SKM-1 (cell line): ENCODE data around the gene MUC20.
"Not testable (repeated sequence)": the region's sequence is repeated elsewhere in the genome, so short reads cannot be mapped to it uniquely, and the experiment has no call there.

Experiments used
- DNase-seq: peaks from one replicate; lab custom pipeline; 2025; ENCODE audit not compliant: unreplicated experiment; lab: John Stamatoyannopoulos, UW

Gene MUC20

DNA sequence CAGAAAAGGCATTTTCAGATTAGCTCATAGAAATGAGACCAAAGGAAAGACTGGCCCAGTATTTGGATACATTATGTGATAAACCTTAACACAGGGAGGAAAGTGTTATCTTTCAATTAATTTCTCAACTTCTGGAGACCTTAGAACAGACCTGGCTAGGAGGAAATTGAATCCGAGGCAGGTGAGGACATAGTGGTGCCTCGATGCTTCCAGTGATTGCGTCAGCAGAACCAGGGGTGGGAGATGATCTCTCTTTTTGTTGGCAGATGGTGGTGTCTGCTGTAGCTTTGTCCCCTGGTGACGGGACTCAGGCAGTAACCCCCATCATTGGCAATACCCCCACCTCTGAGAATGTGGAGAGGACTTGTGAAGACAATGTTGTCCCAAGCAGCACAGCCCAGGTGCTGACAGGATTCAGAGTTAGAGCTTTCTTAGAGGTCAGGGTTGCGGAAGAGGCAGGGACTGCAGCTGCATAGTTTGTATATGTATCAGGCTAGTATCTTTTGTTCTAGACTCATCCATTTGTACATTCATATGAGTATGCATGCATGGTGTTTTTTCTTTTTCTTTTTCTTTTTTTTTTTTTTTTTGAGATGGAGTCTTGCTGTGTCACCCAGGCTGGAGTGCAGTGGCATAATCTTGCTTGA lies 27.9 kb upstream of the MUC20 start:
- no peak for DNase-seq

DNA sequence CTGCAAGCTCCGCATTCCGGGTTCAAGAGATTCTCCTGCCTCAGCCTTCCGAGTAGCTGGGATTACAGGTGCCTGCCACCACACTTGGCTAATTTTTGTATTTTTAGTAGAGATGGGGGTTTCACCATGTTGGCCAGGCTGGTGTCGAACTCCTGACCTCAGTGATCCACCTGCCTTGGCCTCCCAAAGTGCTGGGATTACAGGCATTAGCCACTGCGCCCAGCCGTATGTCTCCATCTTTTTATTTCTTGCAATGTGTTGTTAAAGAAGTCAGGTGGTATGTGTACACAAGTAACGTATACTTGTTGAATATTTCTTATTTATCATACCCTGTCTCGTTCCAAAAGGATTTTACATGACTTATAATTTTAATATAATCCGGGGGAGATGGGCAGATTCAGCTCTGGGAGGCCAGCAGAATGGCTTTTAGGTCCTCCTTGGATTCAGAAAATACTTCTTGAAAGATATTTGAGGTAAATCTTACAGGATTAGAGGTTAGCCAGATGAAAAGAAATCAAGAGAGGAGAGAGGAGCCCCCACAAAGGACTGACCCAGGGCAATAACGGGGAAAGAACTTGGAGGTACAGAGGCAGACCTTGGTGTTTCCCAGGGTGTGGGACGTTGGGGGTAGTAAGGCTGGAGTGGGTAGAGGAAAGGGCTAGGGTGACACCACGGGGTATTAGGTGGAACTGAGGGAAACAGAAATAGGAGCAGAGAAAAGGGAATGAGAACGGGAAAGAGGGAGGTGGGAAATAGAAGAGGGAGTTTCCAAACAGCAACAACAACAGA lies 27.2 kb upstream of the MUC20 start:
- no peak for DNase-seq

DNA sequence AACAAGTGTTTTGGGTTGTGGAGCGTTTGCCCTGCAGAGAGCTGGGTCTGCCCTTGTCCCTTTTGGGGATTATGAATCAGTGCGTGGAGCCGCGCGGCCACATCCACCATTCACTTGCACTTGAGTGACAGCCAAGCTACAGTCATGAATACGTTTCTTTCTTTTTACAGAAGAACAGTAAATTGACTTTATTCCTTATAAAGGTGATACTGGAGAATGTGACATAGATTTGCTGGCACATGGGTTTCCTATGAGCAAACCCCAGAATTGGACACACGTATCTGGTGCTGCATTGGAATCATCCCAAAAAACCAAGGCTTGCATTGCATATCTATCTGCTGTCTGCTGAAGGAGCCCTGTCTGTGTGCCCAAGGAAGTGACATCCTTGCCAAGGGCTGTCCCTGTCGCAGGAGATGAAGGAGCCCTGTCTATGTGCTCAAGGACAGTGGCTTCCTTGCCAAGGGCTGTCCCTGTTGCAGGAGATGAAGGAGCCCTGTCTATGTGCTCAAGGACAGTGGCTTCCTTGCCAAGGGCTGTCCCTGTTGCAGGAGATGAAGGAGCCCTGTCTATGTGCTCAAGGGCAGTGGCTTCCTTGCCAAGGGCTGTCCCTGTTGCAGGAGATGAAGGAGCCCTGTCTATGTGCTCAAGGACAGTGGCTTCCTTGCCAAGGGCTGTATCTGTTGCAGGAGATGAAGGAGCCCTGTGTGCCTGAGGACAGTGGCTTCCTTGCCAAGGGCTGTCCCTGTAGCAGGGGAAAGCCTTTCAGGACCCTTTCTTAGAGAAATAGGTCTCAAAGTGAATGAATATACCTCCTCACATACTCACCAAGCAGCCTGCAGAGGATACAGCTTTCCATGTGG lies 26.3 kb upstream of the MUC20 start:
- not testable (repeated sequence) for DNase-seq

DNA sequence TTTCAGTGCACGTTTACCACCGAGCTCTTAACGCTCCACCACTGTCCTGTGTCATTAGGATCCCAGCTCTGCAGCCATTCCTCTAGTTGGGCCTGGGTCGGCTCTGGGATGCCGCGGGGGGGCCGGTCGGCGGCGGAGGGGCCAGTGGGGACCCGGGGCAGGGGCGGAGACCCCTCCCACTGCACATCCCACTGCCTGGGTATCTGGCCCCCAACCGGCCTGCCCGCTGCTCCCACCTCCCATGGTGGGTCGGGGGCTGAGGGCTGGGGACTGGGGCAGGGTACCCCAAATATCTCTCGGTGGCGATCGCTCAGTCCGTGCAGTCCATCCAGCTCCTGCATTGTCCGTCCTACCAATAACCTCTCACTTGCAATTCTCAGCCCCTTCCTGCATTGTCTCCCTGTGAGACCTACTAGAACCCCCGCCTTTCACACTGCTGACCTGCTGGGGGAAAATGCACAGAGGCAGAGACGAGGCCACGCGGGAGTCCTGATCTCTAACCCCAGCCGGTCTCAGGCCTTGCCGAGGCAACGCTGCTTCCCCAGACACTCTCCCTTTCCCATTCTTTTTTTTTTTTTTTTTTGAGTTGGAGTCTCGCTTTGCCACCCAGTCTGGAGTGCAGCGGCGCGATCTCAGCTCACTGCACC lies 24.0 kb upstream of the MUC20 start:
- no peak for DNase-seq

GRCh38 chr3:195697582-195698324 lies 23.0 kb upstream of the MUC20 start:
- DNase-seq, result no peak

- no peak for DNase-seq
Measured at GRCh38 chr3:195698325-195698646, 22.5 kb upstream of the MUC20 start.

DNA sequence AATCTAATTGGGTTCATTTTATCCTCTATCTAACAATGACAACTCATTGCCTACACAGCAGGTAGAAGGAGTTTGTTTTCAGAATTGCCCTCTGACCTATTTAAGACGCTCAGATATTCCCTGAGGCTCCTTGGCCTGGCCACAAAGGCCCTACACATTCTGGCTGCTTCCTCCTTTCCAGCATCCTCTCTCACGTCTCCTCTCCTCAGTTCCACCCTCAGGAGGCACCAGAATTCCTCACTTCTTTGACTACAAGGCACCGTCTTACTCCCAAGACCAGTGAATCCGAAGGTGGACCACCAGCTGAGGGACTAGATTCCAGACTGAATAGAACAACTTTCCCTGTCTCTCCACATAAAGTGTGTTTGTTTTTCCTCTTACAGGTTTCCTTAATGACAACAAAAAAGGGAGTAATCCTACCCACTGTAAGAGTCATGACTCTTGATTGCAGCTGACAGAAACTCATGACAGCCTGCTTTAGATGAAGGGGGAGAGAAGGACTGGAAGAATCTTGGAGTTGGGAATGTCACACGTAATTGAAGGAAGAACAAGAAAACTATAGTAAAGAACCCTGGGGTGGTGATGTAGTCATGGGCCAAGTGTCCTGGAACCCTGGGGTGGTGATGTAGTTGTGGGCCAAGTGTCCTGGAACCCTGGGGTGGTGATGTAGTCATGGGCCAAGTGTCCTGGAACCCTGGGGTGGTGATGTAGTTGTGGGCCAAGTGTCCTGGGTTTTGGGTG lies 22.0 kb upstream of the MUC20 start:
- DNase-seq, result no peak

DNA sequence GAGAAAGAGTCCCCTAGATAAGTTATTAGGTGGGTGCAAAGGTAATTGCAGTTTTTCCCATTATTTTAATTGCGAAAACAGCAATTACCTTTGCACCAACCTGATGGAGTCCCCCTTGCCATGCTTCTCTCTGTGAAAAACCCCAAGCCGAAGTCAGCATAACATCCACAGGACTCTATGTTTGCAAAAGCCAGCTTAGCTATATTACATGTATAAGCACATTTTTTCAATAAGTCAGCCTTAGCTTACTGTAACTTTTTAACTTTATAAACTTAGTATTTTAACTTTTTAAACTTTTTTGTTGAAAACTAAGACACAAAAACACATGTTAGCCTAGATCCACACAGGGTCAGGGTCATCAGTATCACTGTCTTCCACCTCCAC lies 21.4 kb upstream of the MUC20 start:
- DNase-seq, result no peak

DNA sequence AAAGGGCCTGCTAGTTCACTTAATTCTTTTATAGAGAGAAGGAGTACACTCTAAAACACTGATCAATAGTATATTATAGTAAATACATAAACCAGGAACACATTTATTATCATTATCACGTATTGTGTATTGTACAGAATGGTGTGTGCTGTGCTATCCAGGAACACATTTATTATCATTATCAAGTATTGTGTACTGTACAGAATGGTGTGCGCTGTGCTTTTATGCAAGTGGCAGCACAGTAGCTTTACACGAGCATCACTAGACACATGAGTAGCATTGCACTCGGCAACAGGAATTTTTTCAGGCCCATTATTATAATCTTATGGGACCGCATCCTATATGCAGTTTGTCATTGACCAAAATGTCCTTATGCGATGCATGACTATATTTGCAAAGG lies 20.9 kb upstream of the MUC20 start:
- no peak for DNase-seq

DNA sequence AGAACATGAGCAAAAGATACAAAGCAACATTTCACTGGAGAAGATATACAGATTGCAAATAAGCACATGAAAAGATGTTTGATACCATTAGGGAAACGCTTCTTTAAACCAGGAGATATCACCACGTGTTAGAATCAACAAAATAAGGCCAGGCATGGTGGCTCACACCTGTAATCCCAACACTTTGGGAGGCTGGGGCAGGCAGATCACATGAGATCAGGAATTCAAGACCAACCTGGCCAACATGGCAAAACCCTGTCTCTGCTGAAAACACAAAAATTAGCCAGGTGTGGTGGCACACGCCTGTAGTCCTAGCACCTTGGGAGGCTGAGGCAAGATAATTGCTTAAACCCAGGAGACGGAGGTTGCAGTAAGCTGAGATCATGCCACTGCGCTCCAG lies 20.5 kb upstream of the MUC20 start:
- DNase-seq, result no peak

DNA sequence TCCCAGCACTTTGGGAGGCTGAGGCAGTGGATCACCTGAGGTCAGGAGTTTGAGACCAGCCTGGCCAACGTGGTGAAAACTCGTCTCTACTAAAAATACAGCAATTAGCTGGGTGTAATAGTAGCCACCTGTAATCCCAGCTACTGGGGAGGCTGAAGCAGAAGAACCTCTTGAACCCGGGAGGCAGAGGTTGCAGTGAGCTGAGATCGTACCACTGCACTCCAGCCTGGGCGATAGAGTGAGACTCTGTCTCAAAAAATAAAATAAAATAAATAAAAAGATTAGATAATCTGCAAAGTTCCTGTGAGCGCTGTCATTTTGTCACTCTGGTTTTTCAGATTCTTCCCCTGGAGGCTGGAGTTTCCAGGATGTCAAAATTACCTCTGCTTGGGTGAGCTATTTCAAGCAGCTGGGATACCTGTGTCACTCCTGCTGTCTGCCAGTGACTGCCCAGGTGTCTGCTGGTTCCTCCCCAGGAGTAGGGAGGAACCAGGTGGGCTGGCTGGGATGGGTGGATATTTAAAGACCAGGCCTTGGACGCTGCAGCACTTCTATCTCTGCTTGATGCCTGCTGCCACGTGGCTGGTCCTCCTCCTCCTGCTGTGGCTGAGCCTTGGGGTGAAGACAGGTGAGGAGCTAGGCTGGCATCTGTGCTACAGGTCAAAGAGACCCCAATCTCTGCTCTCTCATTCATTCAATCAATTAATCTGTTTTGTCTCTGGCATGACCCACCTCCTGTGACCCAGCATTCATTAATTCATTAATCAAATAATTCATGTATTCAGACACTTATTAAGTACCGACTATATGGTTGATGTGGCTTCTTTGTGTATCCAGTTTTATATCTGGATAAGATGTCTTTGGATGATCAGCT lies 19.5 kb upstream of the MUC20 start:
- DNase-seq, result no peak

- DNase-seq, result no peak
Measured at GRCh38 chr3:195703776-195704175, 17.0 kb upstream of the MUC20 start.

GRCh38 chr3:195704433-195704999 lies 16.3 kb upstream of the MUC20 start:
- no peak for DNase-seq

- no peak for DNase-seq
Measured at GRCh38 chr3:195705081-195705991, 15.4 kb upstream of the MUC20 start.

- DNase-seq, result no peak
Measured at GRCh38 chr3:195708061-195708460, 12.7 kb upstream of the MUC20 start.

DNA sequence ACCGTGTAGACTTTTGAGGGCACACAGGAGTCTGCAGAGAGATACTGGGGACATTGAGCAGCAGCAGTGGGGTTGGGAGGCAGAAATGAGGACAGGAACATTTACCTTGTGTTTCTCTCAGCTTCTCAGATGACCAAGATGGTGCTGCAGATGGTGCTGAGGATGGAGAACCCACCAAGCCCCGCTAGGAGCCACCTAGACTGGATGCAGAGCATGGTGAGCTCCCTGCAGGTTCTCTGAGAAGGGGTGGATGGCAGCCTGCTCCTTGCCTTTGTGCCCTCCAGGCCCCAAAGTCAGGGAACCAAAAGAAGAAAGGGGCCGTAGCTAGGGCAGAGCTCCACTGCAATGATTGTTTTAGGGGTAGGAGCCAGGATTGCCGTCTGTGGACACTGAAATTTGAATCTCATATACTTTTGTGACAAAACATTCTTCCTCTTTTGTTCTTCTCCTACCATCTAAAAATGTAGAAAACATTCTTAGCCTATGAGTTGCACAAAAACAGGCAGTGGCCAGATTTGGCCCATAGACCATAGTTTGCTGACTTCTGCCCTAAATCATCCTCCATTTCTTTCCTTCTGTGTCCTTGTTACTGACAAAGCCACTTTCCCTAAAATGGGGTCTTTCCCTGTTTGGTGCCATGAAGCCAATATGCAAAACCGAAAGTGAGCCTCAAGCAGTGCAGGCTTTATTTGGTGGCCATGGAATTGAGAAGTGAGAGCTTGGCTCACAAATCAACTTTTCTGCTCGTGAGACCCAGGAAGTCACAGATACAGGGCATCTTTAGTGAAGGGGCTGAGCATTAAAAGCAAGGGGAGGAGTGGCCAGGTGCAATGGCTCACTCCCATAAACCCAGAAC lies 11.9 kb upstream of the MUC20 start:
- DNase-seq, result no peak

- DNase-seq, result no peak
Measured at GRCh38 chr3:195709676-195710085, 11.1 kb upstream of the MUC20 start.
